A549 (cell line): Measurements from ENCODE around the gene FAAH. TPM values are rescaled to one million over a fixed set of nuclear protein-coding genes. Genes with fewer than 3 reads are reported as not detected.

Experiments
- ATAC-seq, 2 experiments: fragments of 200-7000 bp in 1 of 2; fragments of >200 bp in 1 of 2; cut with Nextera tagmentation in 1 of 2; cut with Tn5 transposase in 1 of 2; 3 replicates each; pipeline versions ENCODE4 v1.8.0 to v1.9.1; 2018 to 2020; ENCODE audit warnings: mild to moderate bottlenecking in 1 of 2, moderate library complexity in 1 of 2
- CTCF ChIA-PET: fragments of 300-600 bp; sonication (Branson Sonifier 250); formaldehyde crosslinking; extraction: SDS; loops from one replicate; lab custom pipeline; 2021; ENCODE audit warnings: antibody characterized with exemption, inconsistent platforms; lab: Yijun Ruan, JAX
- POLR2A ChIA-PET: fragments of 350-600 bp; formaldehyde crosslinking; extraction: SDS; loops from one replicate; lab custom pipeline; 2021; ENCODE audit warnings: antibody characterized with exemption, inconsistent platforms; lab: Yijun Ruan, JAX
- DNase-seq, 2 experiments: peaks; one replicate each; pipeline versions ENCODE4 v3.0.0 to v3.0.0-alpha.2; 2011 to 2016; ENCODE audit warnings: low read depth in 1 of 2, low spot score in 1 of 2
- FAIRE-seq: peaks from 2 replicates; lab custom pipeline; 2011; peaks lifted over from hg19 to GRCh38; lab: Jason Lieb, UNC
- H3K27ac ChIP-seq, 2 experiments: fragments of >200 bp; sonication (Bioruptor Twin); formaldehyde crosslinking; 3 replicates each; pipeline ENCODE4 v1.5.1; 2016 to 2017
- H3K4me1 ChIP-seq: fragments of >200 bp; sonication (Bioruptor Twin); formaldehyde crosslinking; 3 replicates; pipeline ENCODE4 v1.6.1; 2016
- H3K4me2 ChIP-seq: fragments of >200 bp; sonication (Bioruptor Twin); formaldehyde crosslinking; 3 replicates; pipeline ENCODE4 v1.6.1; 2016
- H3K4me3 ChIP-seq: fragments of >200 bp; sonication (Bioruptor Twin); formaldehyde crosslinking; 3 replicates; pipeline ENCODE4 v1.5.1; 2016
- H3K9me3 ChIP-seq: fragments of >200 bp; sonication (Bioruptor Twin); formaldehyde crosslinking; 3 replicates; pipeline ENCODE4 v1.6.1; 2016
- BHLHE40 ChIP-seq: IDR thresholded peaks from 2 replicates; pipeline ENCODE4 v1.6.1; 2012; ENCODE audit warnings: low read depth, low read length, inconsistent platforms
- CBX2 ChIP-seq: fragments of 200-600 bp; sonication (generic); IDR thresholded peaks from 2 replicates; pipeline ENCODE4 v1.6.1; 2016; ENCODE audit warnings: low read depth, mild to moderate bottlenecking, borderline replicate concordance
- CEBPB ChIP-seq, 2 experiments: fragments of >200 bp in 1 of 2; sonication (Bioruptor Twin) in 1 of 2; formaldehyde crosslinking in 1 of 2; IDR thresholded peaks; 2 replicates each; pipeline ENCODE4 v1.6.1; 2012 to 2016
- CHD4 ChIP-seq: fragments of 200-600 bp; sonication (generic); IDR thresholded peaks from 2 replicates; pipeline ENCODE4 v1.6.1; 2016; ENCODE audit warnings: antibody characterized with exemption, mild to moderate bottlenecking, borderline replicate concordance
- EHMT2 ChIP-seq: fragments of 200-600 bp; sonication (generic); IDR thresholded peaks from 2 replicates; pipeline ENCODE4 v1.6.1; 2016; ENCODE audit warnings: antibody characterized with exemption, low read depth, mild to moderate bottlenecking, moderate library complexity
- EP300 ChIP-seq, 2 experiments: fragments of >200 bp; sonication (Bioruptor Twin); formaldehyde crosslinking; IDR thresholded peaks; 2 replicates in 1 of 2; 3 replicates in 1 of 2; pipeline ENCODE4 v1.6.1; 2016 to 2017
- FOSB ChIP-seq: fragments of 250-450 bp; sonication (Bioruptor Pico); IDR thresholded peaks from 2 replicates; pipeline ENCODE4 v1.5.0; 2020; ENCODE audit warnings: mild to moderate bottlenecking, moderate library complexity
- FOSL2 ChIP-seq, 2 experiments: fragments of 450-650 bp in 1 of 2; fragments of >200 bp in 1 of 2; sonication (Bioruptor Twin) in 1 of 2; formaldehyde crosslinking; IDR thresholded peaks; 2 replicates each; pipeline versions ENCODE4 v1.5.0 to v1.6.1; 2016 to 2020; ENCODE audit warnings: mild to moderate bottlenecking in 1 of 2, moderate library complexity in 1 of 2
- GATA3 ChIP-seq: IDR thresholded peaks from 2 replicates; pipeline ENCODE4 v1.6.1; 2012; ENCODE audit warnings: borderline replicate concordance
- HOXB13 ChIP-seq: fragments of 250-450 bp; sonication (Bioruptor Pico); IDR thresholded peaks from 2 replicates; pipeline ENCODE4 v1.5.0; 2020; ENCODE audit warnings: low read depth, mild to moderate bottlenecking, moderate library complexity
- JUNB ChIP-seq: fragments of >200 bp; sonication (Bioruptor Twin); formaldehyde crosslinking; IDR thresholded peaks from 2 replicates; pipeline ENCODE4 v1.6.1; 2016
- KDM5A ChIP-seq: fragments of 200-600 bp; sonication (generic); IDR thresholded peaks from 2 replicates; pipeline ENCODE4 v1.6.1; 2016; ENCODE audit warnings: antibody characterized with exemption, mild to moderate bottlenecking
- MAFK ChIP-seq: fragments of 450-650 bp; IDR thresholded peaks from 2 replicates; pipeline ENCODE4 v1.6.1; 2014; ENCODE audit not compliant: partially characterized antibody
- MAZ ChIP-seq: fragments of 150-350 bp; IDR thresholded peaks from 2 replicates; pipeline ENCODE4 v1.6.1; 2014; ENCODE audit warnings: antibody characterized with exemption, low read depth, low read length, borderline replicate concordance
- NPAS2 ChIP-seq: fragments of 250-450 bp; sonication (Bioruptor Pico); IDR thresholded peaks from 2 replicates; pipeline ENCODE4 v1.8.0; 2022; ENCODE audit warnings: mild to moderate bottlenecking, moderate library complexity, borderline replicate concordance
- TP53 ChIP-seq: fragments of 250-450 bp; sonication (Bioruptor Pico); IDR thresholded peaks from 2 replicates; pipeline ENCODE4 v1.5.0; 2021; ENCODE audit warnings: mild to moderate bottlenecking, moderate library complexity
- ZC3H11A ChIP-seq: fragments of 450-650 bp; IDR thresholded peaks from 2 replicates; pipeline ENCODE4 v1.6.1; 2014; ENCODE audit warnings: antibody characterized with exemption, mild to moderate bottlenecking
- ZNF302 ChIP-seq: fragments of 250-450 bp; sonication (Bioruptor Pico); IDR thresholded peaks from 2 replicates; pipeline ENCODE4 v1.9.0; 2021; ENCODE audit warnings: inconsistent platforms, mild to moderate bottlenecking, moderate library complexity
- ZSCAN20 ChIP-seq: fragments of 250-450 bp; sonication (Bioruptor Pico); IDR thresholded peaks from 2 replicates; pipeline ENCODE4 v1.8.0; 2022; ENCODE audit warnings: mild to moderate bottlenecking, moderate library complexity
- WGBS: methylation state at CpG from one replicate; pipeline ENCODE4 v1.1.6; 2017; ENCODE audit errors: missing lambda C conversion rate; 5-methylcytosine and 5-hydroxymethylcytosine counted together
- polyA plus RNA-seq, 4 experiments: library from polyadenylated mRNA; depleted of rRNA in 3 of 4; stranded (reverse); fragments of >200 nt; fragmentation: RNase III in 1 of 4; extraction: RNeasy Plus Mini Kit Qiagen cat#74134 plus additional on column Dnase treatment in 1 of 4; gene quantifications; 2 replicates in 3 of 4; 3 replicates in 1 of 4; pipeline ENCODE4 v1.2.3, GENCODE V29; 2011 to 2017
- TF ChIP-seq, protein P1 (sequence below): IDR thresholded peaks from 2 replicates; pipeline ENCODE4 v1.6.1; 2012
- TF ChIP-seq, protein P2 (sequence below): fragments of 250-450 bp; sonication (Bioruptor Pico); IDR thresholded peaks from 2 replicates; pipeline ENCODE4 v1.5.0; 2020; ENCODE audit warnings: low read depth, mild to moderate bottlenecking, moderate library complexity
- TF ChIP-seq, protein P3 (sequence below): fragments of 200-600 bp; sonication (generic); IDR thresholded peaks from 2 replicates; pipeline ENCODE4 v1.6.1; 2016; ENCODE audit warnings: antibody characterized with exemption, mild to moderate bottlenecking, moderate library complexity
- TF ChIP-seq, protein P4 (sequence below): fragments of 150-350 bp; IDR thresholded peaks from 2 replicates; pipeline ENCODE4 v1.6.1; 2014; ENCODE audit warnings: low read depth, mild to moderate bottlenecking, low read length

Gene FAAH
- polyA plus RNA-seq, 2 of the 4 experiments (the other 2 are of a cell fraction) = 1.2 to 1.3 TPM

DNA sequence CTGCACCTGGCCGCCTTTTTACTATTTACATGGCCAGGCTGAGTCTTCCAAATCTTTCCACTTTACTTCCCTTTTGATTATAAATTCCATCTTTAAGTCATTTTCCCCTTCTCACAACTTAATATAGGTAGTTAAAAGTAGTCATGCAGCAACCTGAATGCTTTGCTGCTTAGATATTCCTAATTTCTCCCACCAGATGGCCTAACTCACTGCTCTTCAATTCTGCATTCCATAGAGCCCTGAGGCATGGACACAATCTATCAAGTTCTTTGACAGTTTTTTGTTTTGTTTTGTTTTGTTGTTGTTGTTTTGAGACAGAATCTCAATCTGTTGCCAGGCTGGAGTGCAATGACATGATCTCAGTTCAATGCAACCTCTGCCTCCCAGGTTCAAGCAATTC, 21.7 kb upstream of the FAAH start:
- DNase-seq = no peak
- Histone ChIP-seq H3K4me1 (no peaks in the 10 kb centered on the region), H3K9me3 (no peaks in the 10 kb centered on the region), H3K4me3 (no peak overlapping the region)
- POLR2A ChIA-PET = no interaction called here
- TF ChIP-seq, protein P1, sequence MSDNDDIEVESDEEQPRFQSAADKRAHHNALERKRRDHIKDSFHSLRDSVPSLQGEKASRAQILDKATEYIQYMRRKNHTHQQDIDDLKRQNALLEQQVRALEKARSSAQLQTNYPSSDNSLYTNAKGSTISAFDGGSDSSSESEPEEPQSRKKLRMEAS = no peak
- no peak for TF ChIP-seq GATA3
- TF ChIP-seq, all 56 proteins: peak for 0
- CTCF ChIA-PET = no interaction called here
- FAIRE-seq = no peak
- WGBS = 100% methylated on average over 1 of the region's 1 CpG
- H3K4me2 ChIP-seq = no peak overlapping the region
- H3K27ac ChIP-seq = no peak overlapping the region
- no peak for ATAC-seq

DNA sequence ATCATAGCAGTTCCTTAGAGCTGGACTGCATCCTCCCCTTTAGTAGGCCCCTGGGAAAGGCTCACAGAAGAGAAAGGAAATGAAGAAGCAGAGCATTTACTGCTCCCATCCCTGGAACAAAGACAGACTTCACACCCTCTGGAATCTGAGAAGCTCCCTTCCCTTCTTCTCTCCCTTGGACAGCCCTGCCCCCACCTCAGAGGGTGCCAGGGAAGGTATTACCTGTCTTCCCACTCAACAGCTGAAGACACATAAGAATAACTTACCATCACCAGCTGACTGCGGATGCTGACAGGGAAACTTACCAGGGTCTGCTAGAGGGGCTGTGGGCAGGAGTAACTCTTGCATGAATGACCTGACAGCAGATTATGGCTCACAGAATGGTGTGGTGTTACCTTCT, 14.1 kb upstream of the FAAH start:
- peak in 1 of 2 experiments; percentile 24; a peak in 1 of 6 replicates for ATAC-seq
- CTCF ChIA-PET = no interaction called here
- WGBS = 75% methylated on average over 1 of the region's 1 CpG

DNA sequence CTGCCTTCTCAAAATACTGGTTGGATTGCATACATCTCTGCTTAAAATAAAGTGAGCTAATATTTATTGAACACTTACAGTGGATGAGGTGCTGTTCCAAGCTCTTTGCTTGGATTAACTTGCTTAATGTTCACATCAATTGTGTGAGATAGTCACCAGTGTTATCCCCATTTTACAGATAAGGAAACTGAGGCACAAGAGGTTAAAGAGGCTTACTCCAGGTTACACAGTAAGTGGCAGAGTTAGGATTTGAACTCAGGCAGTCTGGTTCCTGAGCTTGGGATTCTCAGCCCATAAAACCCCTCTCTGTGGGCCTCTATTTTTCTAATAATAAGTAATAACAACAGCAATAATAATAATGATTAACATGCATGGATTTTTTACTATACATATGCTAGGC, 13.6 kb upstream of the FAAH start:
- H3K4me1 ChIP-seq = no peaks in the 10 kb centered on the region
- H3K27ac ChIP-seq = no peak overlapping the region
- ATAC-seq (no peak), FAIRE-seq (no peak), DNase-seq (no peak)
- CTCF ChIA-PET = no interaction called here
- peaks cover 2% of the 10 kb centered on the region; the same call in 1 of the 3 replicates for H3K9me3 ChIP-seq
- no peak overlapping the region for H3K4me3 ChIP-seq
- POLR2A ChIA-PET = interaction anchor here (0.6 kb wide), 1 partner anchor 21 kb away, joined by 4 read pairs; no protein-coding TSS in a partner anchor
- TF ChIP-seq, protein P2, sequence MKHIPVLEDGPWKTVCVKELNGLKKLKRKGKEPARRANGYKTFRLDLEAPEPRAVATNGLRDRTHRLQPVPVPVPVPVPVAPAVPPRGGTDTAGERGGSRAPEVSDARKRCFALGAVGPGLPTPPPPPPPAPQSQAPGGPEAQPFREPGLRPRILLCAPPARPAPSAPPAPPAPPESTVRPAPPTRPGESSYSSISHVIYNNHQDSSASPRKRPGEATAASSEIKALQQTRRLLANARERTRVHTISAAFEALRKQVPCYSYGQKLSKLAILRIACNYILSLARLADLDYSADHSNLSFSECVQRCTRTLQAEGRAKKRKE (CRISPR knock-in tag) = no peak
- TF ChIP-seq EHMT2 (no peak), ZNF302 (no peak), HOXB13 (no peak)
- TF ChIP-seq, protein P3, sequence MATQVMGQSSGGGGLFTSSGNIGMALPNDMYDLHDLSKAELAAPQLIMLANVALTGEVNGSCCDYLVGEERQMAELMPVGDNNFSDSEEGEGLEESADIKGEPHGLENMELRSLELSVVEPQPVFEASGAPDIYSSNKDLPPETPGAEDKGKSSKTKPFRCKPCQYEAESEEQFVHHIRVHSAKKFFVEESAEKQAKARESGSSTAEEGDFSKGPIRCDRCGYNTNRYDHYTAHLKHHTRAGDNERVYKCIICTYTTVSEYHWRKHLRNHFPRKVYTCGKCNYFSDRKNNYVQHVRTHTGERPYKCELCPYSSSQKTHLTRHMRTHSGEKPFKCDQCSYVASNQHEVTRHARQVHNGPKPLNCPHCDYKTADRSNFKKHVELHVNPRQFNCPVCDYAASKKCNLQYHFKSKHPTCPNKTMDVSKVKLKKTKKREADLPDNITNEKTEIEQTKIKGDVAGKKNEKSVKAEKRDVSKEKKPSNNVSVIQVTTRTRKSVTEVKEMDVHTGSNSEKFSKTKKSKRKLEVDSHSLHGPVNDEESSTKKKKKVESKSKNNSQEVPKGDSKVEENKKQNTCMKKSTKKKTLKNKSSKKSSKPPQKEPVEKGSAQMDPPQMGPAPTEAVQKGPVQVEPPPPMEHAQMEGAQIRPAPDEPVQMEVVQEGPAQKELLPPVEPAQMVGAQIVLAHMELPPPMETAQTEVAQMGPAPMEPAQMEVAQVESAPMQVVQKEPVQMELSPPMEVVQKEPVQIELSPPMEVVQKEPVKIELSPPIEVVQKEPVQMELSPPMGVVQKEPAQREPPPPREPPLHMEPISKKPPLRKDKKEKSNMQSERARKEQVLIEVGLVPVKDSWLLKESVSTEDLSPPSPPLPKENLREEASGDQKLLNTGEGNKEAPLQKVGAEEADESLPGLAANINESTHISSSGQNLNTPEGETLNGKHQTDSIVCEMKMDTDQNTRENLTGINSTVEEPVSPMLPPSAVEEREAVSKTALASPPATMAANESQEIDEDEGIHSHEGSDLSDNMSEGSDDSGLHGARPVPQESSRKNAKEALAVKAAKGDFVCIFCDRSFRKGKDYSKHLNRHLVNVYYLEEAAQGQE = no peak
- no peak overlapping the region for H3K4me2 ChIP-seq

More for the DNA sequence above, 14.1 kb upstream of the FAAH start:
- Histone ChIP-seq H3K4me3 (no peak overlapping the region), H3K27ac (no peak overlapping the region), H3K4me1 (no peaks in the 10 kb centered on the region), H3K9me3 (peaks cover 2% of the 10 kb centered on the region; the same call in 1 of the 3 replicates), H3K4me2 (no peak overlapping the region)
- TF ChIP-seq BHLHE40 = no peak
- no peak for TF ChIP-seq CEBPB (IDR thresholded peaks at IDR 0.05)
- no peak for TF ChIP-seq JUNB
- TF ChIP-seq FOSL2 (IDR thresholded peaks at IDR 0.05) = no peak
- no peak for TF ChIP-seq FOSL2 (CRISPR knock-in tag; IDR thresholded peaks at IDR 0.05)
- no peak for TF ChIP-seq ZC3H11A
- TF ChIP-seq KDM5A = no peak
- TF ChIP-seq, protein P4, sequence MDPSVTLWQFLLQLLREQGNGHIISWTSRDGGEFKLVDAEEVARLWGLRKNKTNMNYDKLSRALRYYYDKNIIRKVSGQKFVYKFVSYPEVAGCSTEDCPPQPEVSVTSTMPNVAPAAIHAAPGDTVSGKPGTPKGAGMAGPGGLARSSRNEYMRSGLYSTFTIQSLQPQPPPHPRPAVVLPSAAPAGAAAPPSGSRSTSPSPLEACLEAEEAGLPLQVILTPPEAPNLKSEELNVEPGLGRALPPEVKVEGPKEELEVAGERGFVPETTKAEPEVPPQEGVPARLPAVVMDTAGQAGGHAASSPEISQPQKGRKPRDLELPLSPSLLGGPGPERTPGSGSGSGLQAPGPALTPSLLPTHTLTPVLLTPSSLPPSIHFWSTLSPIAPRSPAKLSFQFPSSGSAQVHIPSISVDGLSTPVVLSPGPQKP = no peak
- TF ChIP-seq EHMT2 = no peak
- no peak for TF ChIP-seq ZNF302
- TF ChIP-seq CBX2 = no peak
- TF ChIP-seq MAFK = no peak
- TF ChIP-seq EP300 (IDR thresholded peaks at IDR 0.05) = no peak
- TF ChIP-seq MAZ = no peak
- TF ChIP-seq NPAS2 = no peak
- no peak for TF ChIP-seq CHD4
- no peak for TF ChIP-seq ZSCAN20
- no peak for TF ChIP-seq FOSB (CRISPR knock-in tag)
- TF ChIP-seq TP53 (CRISPR knock-in tag) = no peak
- FAIRE-seq (no peak), DNase-seq (no peak)
- POLR2A ChIA-PET = no interaction called here
